MM.1S (cell line): ENCODE measurements around the gene VPREB1.

Experiments used
- EZH2 ChIP-seq: fragments of 300-600 bp; sonication (generic); optimal IDR thresholded peaks from 2 replicates; pipeline ENCODE3; 2017; ENCODE audit warnings: low read depth, mild to moderate bottlenecking, antibody characterized with exemption, low read length, mixed read lengths
- EZH2phosphoT487 ChIP-seq: fragments of 300-600 bp; sonication (generic); IDR thresholded peaks from 2 replicates; pipeline ENCODE4 v1.6.1; 2018; ENCODE audit warnings: antibody characterized with exemption, low read length
- TF ChIP-seq, protein P1 (sequence below): fragments of 300-600 bp; sonication (generic); IDR thresholded peaks from 2 replicates; pipeline ENCODE4 v1.5.1; 2016; ENCODE audit warnings: antibody characterized with exemption, low read length, mixed read lengths

DNA sequence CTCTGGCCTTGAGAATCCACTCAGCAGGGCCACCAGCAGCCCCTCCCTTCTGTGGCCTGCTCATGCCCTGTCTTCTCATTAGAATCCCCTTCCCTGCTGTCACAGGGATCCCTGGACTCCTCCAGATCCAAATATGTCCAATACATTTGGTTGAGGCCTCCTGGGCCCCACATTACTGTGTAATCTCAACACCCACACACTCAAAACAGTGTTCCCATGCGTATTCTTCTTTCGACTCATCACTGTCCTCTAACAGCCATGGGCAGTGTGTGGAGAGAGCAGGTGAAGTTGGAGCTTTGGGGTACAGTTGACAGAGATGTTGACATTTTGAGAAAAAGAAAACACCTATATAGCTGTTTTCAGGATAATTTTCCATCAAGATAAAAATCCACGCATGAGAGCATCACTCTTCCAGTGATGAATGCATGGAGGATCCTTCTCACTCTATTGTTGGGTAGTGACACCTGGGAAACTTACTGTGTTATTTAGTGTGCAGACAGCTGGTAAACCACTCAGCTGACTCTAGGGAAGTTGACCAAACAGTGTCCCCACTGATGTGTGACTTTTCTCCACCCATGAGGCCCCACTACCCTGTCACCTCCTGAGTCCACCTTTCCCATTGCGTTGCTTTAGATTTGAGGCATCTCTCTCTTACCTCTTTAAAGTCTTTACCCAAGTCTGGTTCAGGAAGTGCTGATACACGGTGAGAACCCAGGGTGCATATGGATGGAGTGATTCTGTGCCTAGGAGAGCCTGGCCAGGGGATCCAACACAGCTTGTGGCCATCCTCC lies 28.7 kb upstream of the VPREB1 start:
- TF ChIP-seq, protein P1, sequence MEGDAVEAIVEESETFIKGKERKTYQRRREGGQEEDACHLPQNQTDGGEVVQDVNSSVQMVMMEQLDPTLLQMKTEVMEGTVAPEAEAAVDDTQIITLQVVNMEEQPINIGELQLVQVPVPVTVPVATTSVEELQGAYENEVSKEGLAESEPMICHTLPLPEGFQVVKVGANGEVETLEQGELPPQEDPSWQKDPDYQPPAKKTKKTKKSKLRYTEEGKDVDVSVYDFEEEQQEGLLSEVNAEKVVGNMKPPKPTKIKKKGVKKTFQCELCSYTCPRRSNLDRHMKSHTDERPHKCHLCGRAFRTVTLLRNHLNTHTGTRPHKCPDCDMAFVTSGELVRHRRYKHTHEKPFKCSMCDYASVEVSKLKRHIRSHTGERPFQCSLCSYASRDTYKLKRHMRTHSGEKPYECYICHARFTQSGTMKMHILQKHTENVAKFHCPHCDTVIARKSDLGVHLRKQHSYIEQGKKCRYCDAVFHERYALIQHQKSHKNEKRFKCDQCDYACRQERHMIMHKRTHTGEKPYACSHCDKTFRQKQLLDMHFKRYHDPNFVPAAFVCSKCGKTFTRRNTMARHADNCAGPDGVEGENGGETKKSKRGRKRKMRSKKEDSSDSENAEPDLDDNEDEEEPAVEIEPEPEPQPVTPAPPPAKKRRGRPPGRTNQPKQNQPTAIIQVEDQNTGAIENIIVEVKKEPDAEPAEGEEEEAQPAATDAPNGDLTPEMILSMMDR = no peak
- no peak for TF ChIP-seq EZH2
- TF ChIP-seq EZH2phosphoT487 = no peak
